H7 (cell line): ENCODE results near the gene TMEM214. TPM values are rescaled to one million over a fixed set of nuclear protein-coding genes. Genes with fewer than 3 reads are reported as not detected.

Experiments
- DNase-seq: peaks from one replicate; pipeline ENCODE4 v3.0.0; 2012
- H3K27me3 ChIP-seq: 2 replicates; pipeline ENCODE4 v1.6.0; 2011; ENCODE audit warnings: mild to moderate bottlenecking, low read length; ENCODE audit not compliant: control insufficient read depth, insufficient read depth
- H3K36me3 ChIP-seq: replicated peaks from 2 replicates; pipeline ENCODE4 v1.5.1; 2011; ENCODE audit warnings: low read length; ENCODE audit not compliant: control insufficient read depth, insufficient read depth
- H3K4me3 ChIP-seq: 2 replicates; pipeline ENCODE4 v1.5.1; 2011; ENCODE audit warnings: low read depth, mild to moderate bottlenecking, control low read depth, low read length, moderate library complexity; ENCODE audit not compliant: insufficient read depth
- total RNA-seq: library from RNA; depleted of rRNA; stranded (reverse); fragments of >200 nt; shearing (Covaris generic); gene quantifications from 2 replicates; pipeline ENCODE4 v1.2.3, GENCODE V29; 2014

TMEM214 gene
- total RNA-seq, 1 experiment from 2014 or later, result 46.5 TPM

GRCh38 chr2:27003857-27004256 is 28.9 kb upstream of the TMEM214 start:
- Histone ChIP-seq H3K4me3 (no peak overlapping the region), H3K27me3 (no peaks in the 10 kb centered on the region), H3K36me3 (no peaks in the 10 kb centered on the region)
- DNase-seq, result no peak

- no peaks in the 10 kb centered on the region for H3K36me3 ChIP-seq
- DNase-seq, result no peak
Observed at GRCh38 chr2:27006602-27007415, 26.0 kb upstream of the TMEM214 start.

DNA sequence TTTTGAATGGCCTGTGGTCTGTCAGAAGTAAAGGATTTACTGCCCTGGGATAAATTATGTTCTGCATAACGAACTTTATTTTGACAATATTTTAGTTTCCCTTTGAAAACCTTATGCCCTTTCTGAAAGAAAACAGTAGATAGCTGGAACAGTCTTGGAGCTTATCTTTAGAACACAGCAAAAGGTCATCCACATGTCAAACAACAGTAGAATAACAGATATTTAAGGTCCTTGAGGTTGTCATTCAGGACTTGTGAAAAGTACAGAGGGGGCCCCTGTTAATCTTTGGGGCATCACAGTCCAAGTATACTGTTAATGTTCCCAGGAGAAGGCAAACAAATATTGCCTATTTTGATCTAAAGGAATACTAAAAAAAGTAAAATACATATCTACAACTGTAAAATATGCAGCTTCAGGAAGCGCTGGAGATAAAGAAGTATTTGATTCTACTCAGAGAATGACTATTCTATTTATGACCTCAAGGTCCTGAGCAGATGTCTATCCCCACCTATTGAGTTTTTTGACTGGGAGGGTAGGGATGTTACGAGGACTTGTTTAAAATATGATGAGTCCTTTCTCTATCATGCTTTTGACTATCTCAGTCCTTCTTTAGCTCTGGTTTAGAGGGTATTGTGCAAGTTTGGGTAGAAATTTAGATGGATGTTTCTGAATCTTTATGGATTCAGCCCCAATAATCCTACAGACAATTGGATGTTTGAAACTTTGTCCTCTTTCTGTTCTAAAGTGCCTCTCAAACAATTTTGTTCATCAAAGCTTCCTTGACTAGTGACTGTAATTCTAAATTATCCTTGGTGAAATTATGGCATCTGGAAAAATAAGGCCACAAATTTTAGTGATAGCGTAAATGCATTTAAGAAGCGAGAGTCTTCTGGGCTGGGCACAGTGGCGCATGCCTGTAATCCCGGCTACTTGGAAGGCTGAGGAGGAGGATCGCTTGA is 25.1 kb upstream of the TMEM214 start:
- H3K27me3 ChIP-seq, result no peaks in the 10 kb centered on the region
- no peak overlapping the region for H3K4me3 ChIP-seq
- no peaks in the 10 kb centered on the region for H3K36me3 ChIP-seq
- DNase-seq, result no peak

More at GRCh38 chr2:27006602-27007415, 26.0 kb upstream of the TMEM214 start:
- Histone ChIP-seq H3K4me3 (no peak overlapping the region), H3K27me3 (no peaks in the 10 kb centered on the region)

- H3K27me3 ChIP-seq, result no peaks in the 10 kb centered on the region
- no peak for DNase-seq
- H3K4me3 ChIP-seq, result no peak overlapping the region
- no peaks in the 10 kb centered on the region for H3K36me3 ChIP-seq
Observed at GRCh38 chr2:27008678-27009077, 24.1 kb upstream of the TMEM214 start.

GRCh38 chr2:27009083-27009482 is 23.7 kb upstream of the TMEM214 start:
- Histone ChIP-seq H3K4me3 (no peak overlapping the region), H3K27me3 (no peaks in the 10 kb centered on the region), H3K36me3 (no peaks in the 10 kb centered on the region)
- DNase-seq, result no peak

- Histone ChIP-seq H3K27me3 (no peaks in the 10 kb centered on the region), H3K4me3 (no peak overlapping the region), H3K36me3 (no peaks in the 10 kb centered on the region)
- no peak for DNase-seq
Observed at GRCh38 chr2:27009716-27010115, 23.0 kb upstream of the TMEM214 start.

DNA sequence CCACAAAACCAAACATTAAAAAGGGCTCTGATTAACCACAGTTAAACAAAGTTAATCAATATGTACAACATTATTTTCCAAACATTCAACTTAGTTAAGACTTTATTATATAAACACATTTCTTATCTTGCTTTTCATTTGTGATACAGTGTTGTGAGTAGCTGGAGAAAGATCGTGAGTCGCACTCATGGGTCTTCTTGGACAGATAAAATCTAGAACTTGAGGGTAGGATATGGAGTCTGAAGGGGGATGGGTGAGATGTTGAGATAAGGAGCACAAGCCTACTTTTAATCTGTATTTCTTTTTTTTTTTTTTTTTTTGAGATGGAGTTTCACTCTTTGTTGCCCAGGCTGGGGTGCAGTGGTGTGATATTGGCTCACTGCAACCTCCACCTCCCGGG is 22.6 kb upstream of the TMEM214 start:
- Histone ChIP-seq H3K27me3 (no peaks in the 10 kb centered on the region), H3K36me3 (no peaks in the 10 kb centered on the region), H3K4me3 (no peak overlapping the region)
- DNase-seq, result no peak

DNA sequence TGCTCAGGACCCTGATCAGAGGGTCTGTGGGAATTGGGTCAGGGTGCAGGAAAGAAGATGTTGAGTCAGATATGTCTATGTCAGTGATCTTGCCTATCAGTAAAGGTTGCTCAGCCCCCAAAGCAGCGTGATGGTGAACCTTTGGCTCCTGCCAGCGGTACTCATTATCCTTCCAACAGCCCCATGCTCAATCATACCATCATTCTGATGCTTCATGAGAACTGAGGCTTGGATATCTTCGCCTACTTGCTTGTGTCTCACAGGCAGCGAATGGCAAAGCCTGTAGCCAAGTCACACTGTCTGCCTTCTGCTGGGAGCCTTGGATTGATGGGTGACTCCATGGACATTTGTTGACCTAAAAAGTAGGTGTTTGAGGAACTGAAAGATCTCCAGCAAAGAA is 19.0 kb upstream of the TMEM214 start:
- no peak overlapping the region for H3K4me3 ChIP-seq
- DNase-seq, result no peak
- no peaks in the 10 kb centered on the region for H3K27me3 ChIP-seq
- no peaks in the 10 kb centered on the region for H3K36me3 ChIP-seq

DNA sequence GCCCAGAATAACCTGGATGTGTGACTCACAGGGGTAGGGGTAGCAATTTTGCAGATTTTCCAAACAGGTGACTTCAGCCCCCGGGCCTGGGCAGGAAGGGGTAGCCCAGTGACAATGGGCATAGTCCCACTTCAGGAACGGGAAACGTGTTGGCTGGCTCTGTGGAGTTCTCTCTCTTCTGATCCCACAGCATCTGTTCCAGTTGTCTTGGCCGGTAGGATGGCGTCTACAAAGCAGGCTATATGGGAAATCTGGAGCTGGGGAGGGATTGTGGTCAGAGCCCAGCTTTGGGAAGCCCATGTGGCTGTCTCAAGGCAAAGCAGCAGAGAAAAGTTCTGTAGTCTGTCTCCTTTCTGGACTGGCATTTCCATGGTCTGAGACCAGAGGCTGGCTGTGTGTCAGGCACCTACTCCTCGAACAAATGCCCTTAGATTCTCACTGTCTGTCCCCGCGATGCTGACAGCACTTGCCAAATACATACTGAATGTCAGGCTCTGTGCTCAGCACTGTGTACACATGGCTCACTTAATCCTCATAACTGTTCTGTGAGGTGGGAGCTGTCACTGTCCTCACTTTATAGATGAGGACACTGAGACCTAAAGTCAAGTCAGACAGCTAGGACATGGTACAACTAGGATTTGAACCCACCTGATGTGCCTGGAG is 17.9 kb upstream of the TMEM214 start:
- no peak for DNase-seq
- Histone ChIP-seq H3K36me3 (no peaks in the 10 kb centered on the region), H3K4me3 (no peak overlapping the region), H3K27me3 (no peaks in the 10 kb centered on the region)

GRCh38 chr2:27016801-27017325 is 15.9 kb upstream of the TMEM214 start:
- no peaks in the 10 kb centered on the region for H3K36me3 ChIP-seq
- no peaks in the 10 kb centered on the region for H3K27me3 ChIP-seq
- DNase-seq, result peak; percentile 90
- no peak overlapping the region for H3K4me3 ChIP-seq

GRCh38 chr2:27018142-27018541 is 14.6 kb upstream of the TMEM214 start:
- no peaks in the 10 kb centered on the region for H3K27me3 ChIP-seq
- H3K4me3 ChIP-seq, result no peak overlapping the region
- H3K36me3 ChIP-seq, result no peaks in the 10 kb centered on the region
- no peak for DNase-seq

- Histone ChIP-seq H3K36me3 (no peaks in the 10 kb centered on the region), H3K27me3 (no peaks in the 10 kb centered on the region), H3K4me3 (no peak overlapping the region)
- no peak for DNase-seq
Observed at GRCh38 chr2:27019459-27019858, 13.3 kb upstream of the TMEM214 start.

DNA sequence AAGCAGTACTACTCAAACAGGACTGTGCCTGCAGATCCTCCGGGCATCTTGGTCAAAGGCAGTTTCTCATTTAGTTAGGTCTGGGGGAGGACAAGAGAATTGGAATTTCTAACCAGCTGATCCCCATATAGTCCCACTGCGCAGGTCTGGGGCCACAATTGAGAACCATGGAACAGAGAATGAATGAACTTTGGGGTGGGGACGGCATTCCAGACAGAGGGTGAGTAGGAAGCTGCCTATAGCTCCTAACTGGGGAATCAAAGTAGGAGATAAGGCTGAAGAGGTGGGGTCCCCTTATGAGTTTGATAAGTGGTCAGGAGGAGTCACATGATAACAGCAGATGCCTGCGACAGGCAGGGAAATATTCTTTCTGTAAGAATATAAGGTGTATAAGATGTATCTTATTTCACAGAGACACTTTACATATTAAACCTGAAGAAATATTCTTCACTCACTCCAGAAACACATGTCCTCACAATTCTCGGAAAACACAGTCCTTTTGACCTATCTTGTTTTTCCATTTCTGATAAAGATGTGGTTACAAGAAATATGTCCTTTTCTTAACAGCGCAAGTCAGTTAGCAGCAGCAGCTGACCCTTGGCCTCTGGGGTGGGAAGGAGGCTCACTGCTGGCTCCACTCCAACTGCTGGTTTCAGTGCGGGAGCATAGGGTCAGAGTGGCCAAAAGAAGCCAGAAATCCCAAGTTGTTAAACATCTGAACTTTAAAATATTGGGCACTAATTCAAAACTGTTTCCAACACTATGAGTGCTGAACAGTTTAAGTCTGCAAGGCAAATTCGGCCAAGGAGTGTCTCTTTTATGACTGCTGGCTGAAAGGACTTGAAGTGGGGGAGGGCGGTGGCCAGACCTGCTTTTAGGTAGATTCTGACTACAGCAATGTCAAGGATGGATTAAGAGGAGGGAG is 12.6 kb upstream of the TMEM214 start:
- H3K27me3 ChIP-seq, result no peaks in the 10 kb centered on the region
- H3K4me3 ChIP-seq, result no peak overlapping the region
- H3K36me3 ChIP-seq, result no peaks in the 10 kb centered on the region
- DNase-seq, result no peak
